ENCODE measurements around the gene CNTNAP2. TPM values are rescaled to one million over a fixed set of nuclear protein-coding genes. Genes with fewer than 3 reads are reported as not detected.

Gene CNTNAP2
- total RNA-seq, 2 experiments from 2014 or later = not detected

DNA sequence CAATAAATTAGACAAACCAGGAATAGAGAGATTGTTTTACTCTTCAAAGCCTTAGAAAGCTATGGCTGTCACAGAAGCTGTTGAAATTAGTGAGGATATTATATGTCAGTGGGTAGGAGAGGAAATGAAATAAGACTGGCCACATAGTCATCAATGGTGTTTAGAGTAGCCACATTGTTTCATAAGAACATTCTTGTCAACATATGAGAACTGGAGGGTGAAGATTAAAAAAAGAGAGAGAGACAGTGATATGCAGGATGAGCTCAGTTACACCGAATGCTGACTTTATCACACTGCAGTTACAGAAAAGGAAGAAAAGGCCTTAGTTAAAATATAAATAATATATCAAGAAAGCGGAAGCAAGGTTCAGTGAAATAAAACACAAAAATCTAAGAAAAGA is 412.0 kb downstream of the CNTNAP2 start:
- ChIA-PET POLR2A (no interaction called here), CTCF (no interaction called here)
- no peak overlapping the region for H3K27ac ChIP-seq (ENCODE audit: low read depth in 1 of 2, low read length in 2 of 2)
- peaks cover 0 to 11% of the 10 kb centered on the region in 2 experiments for H3K9me3 ChIP-seq (ENCODE audit: control insufficient read depth in 1 of 2, insufficient read depth in 1 of 2, low read length in 2 of 2)
- H3K36me3 ChIP-seq (ENCODE audit: insufficient read depth, low read length) = no peaks in the 10 kb centered on the region
- ATAC-seq (ENCODE audit: poor library complexity) = no peak
- Mint-ChIP-seq H3K4me1 (ENCODE audit: low read depth) (no peaks in the 10 kb centered on the region), H3K4me3 (no peak overlapping the region), H3K27ac (no peak overlapping the region), H3K36me3 (ENCODE audit: low read depth) (no peaks in the 10 kb centered on the region), H3K9me3 (peaks cover 3% of the 10 kb centered on the region), H3K27me3 (no peaks in the 10 kb centered on the region)
- no peaks in the 10 kb centered on the region for H3K27me3 ChIP-seq (ENCODE audit: control insufficient read depth in 1 of 2, insufficient read depth in 2 of 2, low read length in 2 of 2)
- H3K4me1 ChIP-seq (ENCODE audit: insufficient read depth, low read length) = no peaks in the 10 kb centered on the region
- intact Hi-C loops (cut with DNase I, micrococcal nuclease) = no loop called here
- no peak overlapping the region for H3K4me3 ChIP-seq (ENCODE audit: low read length)
- TF ChIP-seq, protein P1, sequence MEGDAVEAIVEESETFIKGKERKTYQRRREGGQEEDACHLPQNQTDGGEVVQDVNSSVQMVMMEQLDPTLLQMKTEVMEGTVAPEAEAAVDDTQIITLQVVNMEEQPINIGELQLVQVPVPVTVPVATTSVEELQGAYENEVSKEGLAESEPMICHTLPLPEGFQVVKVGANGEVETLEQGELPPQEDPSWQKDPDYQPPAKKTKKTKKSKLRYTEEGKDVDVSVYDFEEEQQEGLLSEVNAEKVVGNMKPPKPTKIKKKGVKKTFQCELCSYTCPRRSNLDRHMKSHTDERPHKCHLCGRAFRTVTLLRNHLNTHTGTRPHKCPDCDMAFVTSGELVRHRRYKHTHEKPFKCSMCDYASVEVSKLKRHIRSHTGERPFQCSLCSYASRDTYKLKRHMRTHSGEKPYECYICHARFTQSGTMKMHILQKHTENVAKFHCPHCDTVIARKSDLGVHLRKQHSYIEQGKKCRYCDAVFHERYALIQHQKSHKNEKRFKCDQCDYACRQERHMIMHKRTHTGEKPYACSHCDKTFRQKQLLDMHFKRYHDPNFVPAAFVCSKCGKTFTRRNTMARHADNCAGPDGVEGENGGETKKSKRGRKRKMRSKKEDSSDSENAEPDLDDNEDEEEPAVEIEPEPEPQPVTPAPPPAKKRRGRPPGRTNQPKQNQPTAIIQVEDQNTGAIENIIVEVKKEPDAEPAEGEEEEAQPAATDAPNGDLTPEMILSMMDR (IDR thresholded peaks at IDR 0.05) = no peak
- no peak for DNase-seq

- Histone ChIP-seq H3K4me1 (ENCODE audit: insufficient read depth, low read length) (no peaks in the 10 kb centered on the region), H3K9me3 (ENCODE audit: control insufficient read depth in 1 of 2, insufficient read depth in 1 of 2, low read length in 2 of 2) (no peaks in the 10 kb centered on the region), H3K4me3 (ENCODE audit: low read length) (no peak overlapping the region), H3K27me3 (ENCODE audit: control insufficient read depth in 1 of 2, insufficient read depth in 2 of 2, low read length in 2 of 2) (no peaks in the 10 kb centered on the region), H3K27ac (ENCODE audit: low read depth in 1 of 2, low read length in 2 of 2) (no peak overlapping the region), H3K36me3 (ENCODE audit: insufficient read depth, low read length) (no peaks in the 10 kb centered on the region)
- Mint-ChIP-seq H3K4me3 (no peak overlapping the region), H3K4me1 (ENCODE audit: low read depth) (no peaks in the 10 kb centered on the region), H3K36me3 (ENCODE audit: low read depth) (no peaks in the 10 kb centered on the region), H3K9me3 (peaks cover 2% of the 10 kb centered on the region), H3K27ac (no peak overlapping the region), H3K27me3 (no peaks in the 10 kb centered on the region)
- ATAC-seq (ENCODE audit: poor library complexity) (no peak), DNase-seq (no peak)
- ChIA-PET CTCF (no interaction called here), POLR2A (no interaction called here)
- intact Hi-C loops (cut with DNase I, micrococcal nuclease) = no loop called here
- TF ChIP-seq, protein P1 (IDR thresholded peaks at IDR 0.05) = no peak
These were observed 423.2 kb downstream of the CNTNAP2 start for GRCh38 chr7:146539836-146540235.

DNA sequence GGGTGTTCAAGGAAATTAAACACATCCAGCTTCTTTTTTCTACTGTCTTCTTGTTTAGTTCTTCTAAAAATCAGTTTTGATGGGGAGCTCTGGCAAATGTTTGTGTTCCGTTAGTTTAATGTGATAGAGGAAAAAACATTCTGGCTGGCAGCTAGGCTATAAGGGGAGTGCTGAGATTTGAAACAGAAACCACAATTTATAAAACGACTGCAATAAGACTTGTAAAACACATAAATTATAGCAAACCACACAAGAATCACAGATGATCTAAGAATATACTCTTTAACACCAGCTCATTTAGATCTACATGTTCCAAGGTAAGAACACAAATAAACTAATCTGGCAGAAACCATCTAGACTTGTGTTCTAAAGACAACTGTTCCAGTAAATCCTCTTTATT is 425.5 kb downstream of the CNTNAP2 start:
- Histone ChIP-seq H3K27ac (ENCODE audit: low read depth in 1 of 2, low read length in 2 of 2) (no peak overlapping the region), H3K36me3 (ENCODE audit: insufficient read depth, low read length) (no peaks in the 10 kb centered on the region), H3K4me1 (ENCODE audit: insufficient read depth, low read length) (no peaks in the 10 kb centered on the region), H3K27me3 (ENCODE audit: control insufficient read depth in 1 of 2, insufficient read depth in 2 of 2, low read length in 2 of 2) (no peaks in the 10 kb centered on the region), H3K9me3 (ENCODE audit: control insufficient read depth in 1 of 2, insufficient read depth in 1 of 2, low read length in 2 of 2) (no peaks in the 10 kb centered on the region), H3K4me3 (ENCODE audit: low read length) (no peak overlapping the region)
- Mint-ChIP-seq H3K9me3 (peaks cover 6% of the 10 kb centered on the region), H3K4me3 (no peak overlapping the region), H3K27ac (no peak overlapping the region), H3K27me3 (no peaks in the 10 kb centered on the region), H3K36me3 (ENCODE audit: low read depth) (no peaks in the 10 kb centered on the region), H3K4me1 (ENCODE audit: low read depth) (no peaks in the 10 kb centered on the region)
- POLR2A ChIA-PET = no interaction called here
- DNase-seq (no peak), ATAC-seq (ENCODE audit: poor library complexity) (no peak)
- CTCF ChIA-PET = no interaction called here
- TF ChIP-seq, protein P1 (IDR thresholded peaks at IDR 0.05) = no peak
- intact Hi-C loops (cut with DNase I, micrococcal nuclease) = no loop called here

Measured in CD4-positive, alpha-beta T cell (primary cell).